SK-N-SH treated with all-trans-retinoic acid at 6 μM for 48 hours (cell line): ENCODE data around the gene LRRC51.

Experiments used
- ATAC-seq: fragments of 200-7000 bp; cut with Tn5 transposase; 3 replicates; pipeline ENCODE4 v1.9.1; 2020; ENCODE audit warnings: mild to moderate bottlenecking, moderate library complexity
- ARNTL ChIP-seq: fragments of 450-650 bp; formaldehyde crosslinking; IDR thresholded peaks from 2 replicates; pipeline ENCODE4 v1.5.0; 2020; ENCODE audit warnings: low read depth, mild to moderate bottlenecking, moderate library complexity, borderline replicate concordance
- ESRRG ChIP-seq: fragments of 250-450 bp; sonication (Bioruptor Pico); IDR thresholded peaks from 2 replicates; pipeline ENCODE4 v1.6.1; 2021; ENCODE audit warnings: mild to moderate bottlenecking
- OSR1 ChIP-seq: fragments of 250-450 bp; sonication (Bioruptor Pico); IDR thresholded peaks from 2 replicates; pipeline ENCODE4 v1.8.0; 2022; ENCODE audit warnings: moderate library complexity, mild to moderate bottlenecking, inconsistent platforms
- PPARA ChIP-seq: fragments of 250-450 bp; sonication (Bioruptor Pico); IDR thresholded peaks from 2 replicates; pipeline ENCODE4 v1.5.0; 2020; ENCODE audit warnings: mild to moderate bottlenecking, borderline replicate concordance
- RARB ChIP-seq: fragments of 250-450 bp; sonication (Bioruptor Pico); IDR thresholded peaks from 2 replicates; pipeline ENCODE4 v1.8.0; 2021; ENCODE audit warnings: mild to moderate bottlenecking, moderate library complexity
- SNAI2 ChIP-seq: fragments of 250-450 bp; sonication (Bioruptor Pico); IDR thresholded peaks from 2 replicates; pipeline ENCODE4 v1.5.0; 2020; ENCODE audit warnings: mild to moderate bottlenecking, moderate library complexity
- TCF4 ChIP-seq: fragments of 250-450 bp; sonication (Bioruptor Pico); IDR thresholded peaks from 2 replicates; pipeline ENCODE4 v1.8.0; 2021; ENCODE audit warnings: mild to moderate bottlenecking, moderate library complexity, borderline replicate concordance
- TOX ChIP-seq: fragments of 250-450 bp; sonication (Bioruptor Pico); IDR thresholded peaks from 2 replicates; pipeline ENCODE4 v1.8.0; 2021; ENCODE audit warnings: mild to moderate bottlenecking, moderate library complexity, borderline replicate concordance
- ZC3H10 ChIP-seq: fragments of 250-450 bp; sonication (Bioruptor Pico); IDR thresholded peaks from 2 replicates; pipeline ENCODE4 v1.5.1; 2021; ENCODE audit warnings: mild to moderate bottlenecking, moderate library complexity
- ZFP30 ChIP-seq: fragments of 450-650 bp; formaldehyde crosslinking; IDR thresholded peaks from 2 replicates; pipeline ENCODE4 v1.5.0; 2022; ENCODE audit warnings: mild to moderate bottlenecking, moderate library complexity
- ZNF565 ChIP-seq: fragments of 450-650 bp; formaldehyde crosslinking; conservative IDR thresholded peaks from 2 replicates; pipeline ENCODE4 v1.5.0; 2020; ENCODE audit warnings: low read depth, mild to moderate bottlenecking, moderate library complexity
- ZNF70 ChIP-seq: fragments of 450-650 bp; formaldehyde crosslinking; IDR thresholded peaks from 2 replicates; pipeline ENCODE4 v1.5.0; 2020; ENCODE audit warnings: mild to moderate bottlenecking, moderate library complexity
- ZNF8 ChIP-seq: fragments of 450-650 bp; formaldehyde crosslinking; IDR thresholded peaks from 2 replicates; pipeline ENCODE4 v1.5.0; 2020; ENCODE audit warnings: mild to moderate bottlenecking, moderate library complexity
- TF ChIP-seq, protein P1 (sequence below): fragments of 250-450 bp; sonication (Bioruptor Pico); IDR thresholded peaks from 2 replicates; pipeline ENCODE4 v1.5.0; 2020; ENCODE audit warnings: mild to moderate bottlenecking, moderate library complexity
- TF ChIP-seq, protein P2 (sequence below): fragments of 250-450 bp; sonication (Bioruptor Pico); IDR thresholded peaks from 2 replicates; pipeline ENCODE4 v1.8.0; 2020; ENCODE audit warnings: mild to moderate bottlenecking, moderate library complexity, borderline replicate concordance
- TF ChIP-seq, protein P3 (sequence below): fragments of 250-450 bp; sonication (Bioruptor Pico); IDR thresholded peaks from 2 replicates; pipeline ENCODE4 v1.8.0; 2021; ENCODE audit warnings: low read depth, mild to moderate bottlenecking, moderate library complexity, borderline replicate concordance
- TF ChIP-seq, protein P4 (sequence below): fragments of 250-450 bp; sonication (Bioruptor Pico); IDR thresholded peaks from 2 replicates; pipeline ENCODE4 v1.5.1; 2021; ENCODE audit warnings: mild to moderate bottlenecking, moderate library complexity
- TF ChIP-seq, protein P5 (sequence below): fragments of 250-450 bp; sonication (Bioruptor Pico); IDR thresholded peaks from 2 replicates; pipeline ENCODE4 v1.5.1; 2020; ENCODE audit warnings: low read depth, mild to moderate bottlenecking, moderate library complexity

LRRC51 gene

DNA sequence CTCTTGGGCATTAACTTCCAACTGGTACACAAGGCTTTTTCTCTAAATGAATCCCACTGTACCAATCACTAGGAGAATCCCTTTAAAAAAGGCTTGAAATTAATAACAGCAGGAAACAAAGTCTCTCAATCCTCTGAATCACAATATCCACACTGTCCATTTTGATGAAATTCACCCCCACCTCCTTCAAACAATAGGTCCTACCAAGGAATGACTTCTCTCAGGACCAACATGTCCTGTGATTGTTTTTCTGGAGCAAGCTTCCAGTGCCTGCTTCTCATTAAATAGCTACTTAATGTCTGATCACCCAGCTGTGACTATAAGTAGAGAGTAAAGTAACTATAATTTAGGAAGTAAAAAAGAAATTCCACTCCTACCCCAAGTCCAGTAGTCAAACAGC is 13.4 kb upstream of the LRRC51 start:
- TF ChIP-seq ZNF565 (CRISPR knock-in tag) (no peak), RARB (CRISPR knock-in tag) (no peak), ZNF8 (no peak), TCF4 (CRISPR knock-in tag) (no peak), ZNF70 (no peak), ZC3H10 (CRISPR knock-in tag) (no peak), OSR1 (no peak), PPARA (CRISPR knock-in tag) (no peak), ZFP30 (no peak), TOX (CRISPR knock-in tag) (no peak)
- TF ChIP-seq, protein P1, sequence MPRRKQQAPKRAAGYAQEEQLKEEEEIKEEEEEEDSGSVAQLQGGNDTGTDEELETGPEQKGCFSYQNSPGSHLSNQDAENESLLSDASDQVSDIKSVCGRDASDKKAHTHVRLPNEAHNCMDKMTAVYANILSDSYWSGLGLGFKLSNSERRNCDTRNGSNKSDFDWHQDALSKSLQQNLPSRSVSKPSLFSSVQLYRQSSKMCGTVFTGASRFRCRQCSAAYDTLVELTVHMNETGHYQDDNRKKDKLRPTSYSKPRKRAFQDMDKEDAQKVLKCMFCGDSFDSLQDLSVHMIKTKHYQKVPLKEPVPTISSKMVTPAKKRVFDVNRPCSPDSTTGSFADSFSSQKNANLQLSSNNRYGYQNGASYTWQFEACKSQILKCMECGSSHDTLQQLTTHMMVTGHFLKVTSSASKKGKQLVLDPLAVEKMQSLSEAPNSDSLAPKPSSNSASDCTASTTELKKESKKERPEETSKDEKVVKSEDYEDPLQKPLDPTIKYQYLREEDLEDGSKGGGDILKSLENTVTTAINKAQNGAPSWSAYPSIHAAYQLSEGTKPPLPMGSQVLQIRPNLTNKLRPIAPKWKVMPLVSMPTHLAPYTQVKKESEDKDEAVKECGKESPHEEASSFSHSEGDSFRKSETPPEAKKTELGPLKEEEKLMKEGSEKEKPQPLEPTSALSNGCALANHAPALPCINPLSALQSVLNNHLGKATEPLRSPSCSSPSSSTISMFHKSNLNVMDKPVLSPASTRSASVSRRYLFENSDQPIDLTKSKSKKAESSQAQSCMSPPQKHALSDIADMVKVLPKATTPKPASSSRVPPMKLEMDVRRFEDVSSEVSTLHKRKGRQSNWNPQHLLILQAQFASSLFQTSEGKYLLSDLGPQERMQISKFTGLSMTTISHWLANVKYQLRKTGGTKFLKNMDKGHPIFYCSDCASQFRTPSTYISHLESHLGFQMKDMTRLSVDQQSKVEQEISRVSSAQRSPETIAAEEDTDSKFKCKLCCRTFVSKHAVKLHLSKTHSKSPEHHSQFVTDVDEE (CRISPR knock-in tag), result no peak
- TF ChIP-seq, protein P2, sequence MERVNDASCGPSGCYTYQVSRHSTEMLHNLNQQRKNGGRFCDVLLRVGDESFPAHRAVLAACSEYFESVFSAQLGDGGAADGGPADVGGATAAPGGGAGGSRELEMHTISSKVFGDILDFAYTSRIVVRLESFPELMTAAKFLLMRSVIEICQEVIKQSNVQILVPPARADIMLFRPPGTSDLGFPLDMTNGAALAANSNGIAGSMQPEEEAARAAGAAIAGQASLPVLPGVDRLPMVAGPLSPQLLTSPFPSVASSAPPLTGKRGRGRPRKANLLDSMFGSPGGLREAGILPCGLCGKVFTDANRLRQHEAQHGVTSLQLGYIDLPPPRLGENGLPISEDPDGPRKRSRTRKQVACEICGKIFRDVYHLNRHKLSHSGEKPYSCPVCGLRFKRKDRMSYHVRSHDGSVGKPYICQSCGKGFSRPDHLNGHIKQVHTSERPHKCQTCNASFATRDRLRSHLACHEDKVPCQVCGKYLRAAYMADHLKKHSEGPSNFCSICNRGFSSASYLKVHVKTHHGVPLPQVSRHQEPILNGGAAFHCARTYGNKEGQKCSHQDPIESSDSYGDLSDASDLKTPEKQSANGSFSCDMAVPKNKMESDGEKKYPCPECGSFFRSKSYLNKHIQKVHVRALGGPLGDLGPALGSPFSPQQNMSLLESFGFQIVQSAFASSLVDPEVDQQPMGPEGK (CRISPR knock-in tag), result no peak
- TF ChIP-seq, protein P3, sequence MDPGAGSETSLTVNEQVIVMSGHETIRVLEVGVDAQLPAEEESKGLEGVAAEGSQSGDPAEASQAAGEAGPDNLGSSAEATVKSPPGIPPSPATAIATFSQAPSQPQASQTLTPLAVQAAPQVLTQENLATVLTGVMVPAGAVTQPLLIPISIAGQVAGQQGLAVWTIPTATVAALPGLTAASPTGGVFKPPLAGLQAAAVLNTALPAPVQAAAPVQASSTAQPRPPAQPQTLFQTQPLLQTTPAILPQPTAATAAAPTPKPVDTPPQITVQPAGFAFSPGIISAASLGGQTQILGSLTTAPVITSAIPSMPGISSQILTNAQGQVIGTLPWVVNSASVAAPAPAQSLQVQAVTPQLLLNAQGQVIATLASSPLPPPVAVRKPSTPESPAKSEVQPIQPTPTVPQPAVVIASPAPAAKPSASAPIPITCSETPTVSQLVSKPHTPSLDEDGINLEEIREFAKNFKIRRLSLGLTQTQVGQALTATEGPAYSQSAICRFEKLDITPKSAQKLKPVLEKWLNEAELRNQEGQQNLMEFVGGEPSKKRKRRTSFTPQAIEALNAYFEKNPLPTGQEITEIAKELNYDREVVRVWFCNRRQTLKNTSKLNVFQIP (CRISPR knock-in tag), result no peak
- TF ChIP-seq, protein P4, sequence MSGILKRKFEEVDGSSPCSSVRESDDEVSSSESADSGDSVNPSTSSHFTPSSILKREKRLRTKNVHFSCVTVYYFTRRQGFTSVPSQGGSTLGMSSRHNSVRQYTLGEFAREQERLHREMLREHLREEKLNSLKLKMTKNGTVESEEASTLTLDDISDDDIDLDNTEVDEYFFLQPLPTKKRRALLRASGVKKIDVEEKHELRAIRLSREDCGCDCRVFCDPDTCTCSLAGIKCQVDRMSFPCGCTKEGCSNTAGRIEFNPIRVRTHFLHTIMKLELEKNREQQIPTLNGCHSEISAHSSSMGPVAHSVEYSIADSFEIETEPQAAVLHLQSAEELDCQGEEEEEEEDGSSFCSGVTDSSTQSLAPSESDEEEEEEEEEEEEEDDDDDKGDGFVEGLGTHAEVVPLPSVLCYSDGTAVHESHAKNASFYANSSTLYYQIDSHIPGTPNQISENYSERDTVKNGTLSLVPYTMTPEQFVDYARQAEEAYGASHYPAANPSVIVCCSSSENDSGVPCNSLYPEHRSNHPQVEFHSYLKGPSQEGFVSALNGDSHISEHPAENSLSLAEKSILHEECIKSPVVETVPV (CRISPR knock-in tag), result no peak

DNA sequence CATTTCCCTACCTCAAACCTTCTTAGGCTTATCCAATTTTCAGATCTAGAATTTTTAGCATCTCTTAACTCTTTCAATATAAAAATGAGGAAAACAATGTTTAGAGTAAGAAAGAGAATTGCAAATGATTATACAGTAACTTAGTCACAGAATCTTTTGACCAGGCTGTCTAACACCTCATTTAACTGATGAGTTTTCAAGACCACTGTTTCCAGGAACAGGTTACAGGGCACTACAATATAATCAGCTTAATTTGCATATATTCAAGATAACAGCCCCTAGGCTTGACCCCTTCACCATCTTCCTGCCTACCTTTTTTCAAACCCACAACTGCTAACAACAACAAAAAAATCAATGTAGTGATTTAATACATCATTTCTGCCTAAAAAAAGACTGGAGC is 13.0 kb upstream of the LRRC51 start:
- no peak for TF ChIP-seq ZNF8
- no peak for ATAC-seq

More for the DNA sequence above, 13.4 kb upstream of the LRRC51 start:
- ATAC-seq, result no peak

DNA sequence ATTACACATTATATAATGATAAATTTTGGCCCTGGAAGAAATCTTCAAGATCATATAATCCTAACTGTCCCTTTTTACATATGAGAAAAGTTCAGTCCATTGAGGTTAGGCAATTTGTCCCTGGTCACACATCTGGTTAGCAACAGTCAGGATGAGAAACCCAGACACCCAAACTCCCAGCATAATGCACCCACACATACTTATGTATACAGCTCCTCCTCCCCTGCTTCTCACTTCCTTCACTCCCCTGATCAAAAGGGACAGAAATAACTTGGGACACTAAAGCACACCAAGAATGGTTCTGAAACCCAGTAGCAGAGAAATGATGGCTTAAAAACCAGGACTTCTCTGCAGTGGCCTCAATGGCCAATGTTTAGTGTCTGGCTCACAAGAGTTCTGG is 11.4 kb upstream of the LRRC51 start:
- ATAC-seq, result no peak
- no peak for TF ChIP-seq ZFP30
- TF ChIP-seq, protein P5, sequence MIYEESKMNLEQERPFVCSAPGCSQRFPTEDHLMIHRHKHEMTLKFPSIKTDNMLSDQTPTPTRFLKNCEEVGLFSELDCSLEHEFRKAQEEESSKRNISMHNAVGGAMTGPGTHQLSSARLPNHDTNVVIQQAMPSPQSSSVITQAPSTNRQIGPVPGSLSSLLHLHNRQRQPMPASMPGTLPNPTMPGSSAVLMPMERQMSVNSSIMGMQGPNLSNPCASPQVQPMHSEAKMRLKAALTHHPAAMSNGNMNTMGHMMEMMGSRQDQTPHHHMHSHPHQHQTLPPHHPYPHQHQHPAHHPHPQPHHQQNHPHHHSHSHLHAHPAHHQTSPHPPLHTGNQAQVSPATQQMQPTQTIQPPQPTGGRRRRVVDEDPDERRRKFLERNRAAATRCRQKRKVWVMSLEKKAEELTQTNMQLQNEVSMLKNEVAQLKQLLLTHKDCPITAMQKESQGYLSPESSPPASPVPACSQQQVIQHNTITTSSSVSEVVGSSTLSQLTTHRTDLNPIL, result no peak
- TF ChIP-seq ARNTL (CRISPR knock-in tag), result no peak
- TF ChIP-seq, protein P2 (CRISPR knock-in tag), result no peak
- no peak for TF ChIP-seq SNAI2
- TF ChIP-seq ESRRG (CRISPR knock-in tag), result no peak
- TF ChIP-seq, protein P4 (CRISPR knock-in tag), result no peak
- TF ChIP-seq, protein P3 (CRISPR knock-in tag), result no peak
- no peak for TF ChIP-seq ZNF70
